Occipital lobe (tissue), 2 donors: Measurements from ENCODE around the gene ADRA2B. TPM values are rescaled to one million over a fixed set of nuclear protein-coding genes. Genes with fewer than 3 reads are reported as not detected.

Source experiments
- DNase-seq: peaks from one replicate; lab custom pipeline; 2025; lab: John Stamatoyannopoulos, UW
- total RNA-seq: library from RNA; depleted of rRNA; stranded (reverse); fragments of >200 nt; gene quantifications from one replicate; pipeline ENCODE4 v1.2.3, GENCODE V29; 2014

The ADRA2B gene
- total RNA-seq, 1 donor from 2014 or later: not detected

DNA sequence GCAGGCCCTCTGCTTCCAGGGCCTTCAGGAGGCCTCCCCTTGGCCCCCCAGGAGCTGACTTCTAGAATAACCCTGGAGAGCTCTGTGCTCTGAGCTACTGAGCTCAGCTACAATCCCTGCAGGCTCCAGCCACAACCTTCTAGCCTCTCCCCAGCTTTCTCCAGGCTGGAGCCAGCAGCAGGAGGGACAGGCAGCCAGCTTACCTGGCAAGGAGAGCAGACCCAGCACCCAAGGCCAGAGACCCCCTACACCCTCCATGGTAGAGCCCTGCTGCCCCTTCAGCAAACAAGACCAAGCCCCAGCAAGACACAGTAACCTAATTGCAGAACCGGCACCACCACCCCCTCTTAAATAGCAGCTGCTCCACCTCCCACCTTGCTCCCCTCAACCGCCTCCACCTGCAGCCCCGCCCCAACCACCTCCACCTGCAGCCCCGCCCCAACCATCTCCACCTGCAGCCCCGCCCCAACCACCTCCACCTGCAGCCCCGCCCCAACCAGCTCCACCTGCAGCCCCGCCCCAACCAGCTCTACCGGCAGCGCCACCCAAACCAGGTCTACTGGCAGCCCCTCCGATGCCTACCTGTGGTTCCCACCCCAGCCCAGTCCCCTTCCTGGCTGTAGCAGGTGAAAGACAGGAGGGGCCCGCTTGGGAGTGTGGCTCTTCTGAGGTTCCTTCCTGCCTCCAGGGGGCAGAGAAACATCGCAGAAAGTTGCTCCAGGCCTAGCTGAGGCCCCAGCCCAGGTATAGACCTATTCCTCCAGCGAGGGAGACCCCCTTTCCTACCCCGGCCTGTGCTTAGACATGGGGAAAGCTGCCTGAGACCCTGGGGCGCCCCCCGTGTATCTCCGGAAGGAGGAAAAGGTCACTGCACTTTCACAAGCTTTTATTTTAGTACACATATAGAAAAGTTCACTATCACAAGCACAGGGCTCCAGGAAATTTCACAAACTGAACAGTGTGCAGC, 22.1 kb upstream of the ADRA2B start, which contains the start of gene ASTL:
Gene ASTL (minus strand): TSS at position 324 of the 967 bp plus-strand sequence. CDS start 66 bp downstream, at position 258.
- no peak for DNase-seq

DNA sequence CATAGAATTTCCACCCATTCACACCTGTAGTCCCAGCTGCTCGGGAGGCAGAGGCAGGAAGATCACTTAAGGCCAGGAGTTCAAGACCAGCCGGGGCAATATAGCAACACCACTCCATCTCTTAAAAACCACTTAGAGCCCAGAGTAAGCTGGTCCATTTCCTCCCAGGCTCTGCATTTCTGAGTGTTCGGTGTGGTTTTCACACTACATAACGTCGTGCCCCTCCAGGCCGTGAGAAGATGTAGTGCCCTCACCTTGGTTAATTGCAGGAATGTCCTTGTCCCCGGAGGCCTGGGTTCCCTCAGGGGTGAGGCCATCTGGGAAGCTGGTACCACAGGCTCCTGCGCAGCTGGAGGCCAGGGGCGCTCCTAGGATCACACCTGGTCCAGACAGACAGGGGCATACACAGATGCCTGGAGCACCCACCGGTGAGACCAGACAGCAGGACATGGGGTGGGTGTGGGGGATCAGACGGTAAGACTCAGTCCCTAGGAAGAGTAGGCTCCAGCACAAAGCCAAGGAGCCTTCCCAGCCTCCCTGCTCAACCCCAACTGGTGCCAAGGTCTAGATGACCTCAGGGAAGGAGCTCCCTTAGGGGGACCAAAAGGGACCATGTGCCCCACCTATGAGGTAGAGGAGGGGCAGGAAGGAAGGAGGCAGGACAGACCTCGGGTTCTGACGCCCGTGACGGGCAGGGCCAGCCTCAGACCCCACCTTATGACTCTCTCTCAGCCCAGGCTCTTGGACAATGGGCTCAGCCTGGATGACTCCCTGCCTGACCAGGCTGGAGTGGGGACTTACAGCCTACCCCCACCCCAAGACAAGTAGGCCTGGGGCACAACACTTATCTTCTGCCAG, 21.2 kb upstream of the ADRA2B start:
- no peak for DNase-seq

- DNase-seq: no peak
Observed at GRCh38 chr2:96136129-96136720, 19.9 kb upstream of the ADRA2B start.

GRCh38 chr2:96135621-96136020, 19.2 kb upstream of the ADRA2B start:
- DNase-seq: no peak

GRCh38 chr2:96135171-96135570, 18.8 kb upstream of the ADRA2B start:
- DNase-seq: no peak

GRCh38 chr2:96134421-96134820, 18.1 kb upstream of the ADRA2B start:
- no peak for DNase-seq

DNA sequence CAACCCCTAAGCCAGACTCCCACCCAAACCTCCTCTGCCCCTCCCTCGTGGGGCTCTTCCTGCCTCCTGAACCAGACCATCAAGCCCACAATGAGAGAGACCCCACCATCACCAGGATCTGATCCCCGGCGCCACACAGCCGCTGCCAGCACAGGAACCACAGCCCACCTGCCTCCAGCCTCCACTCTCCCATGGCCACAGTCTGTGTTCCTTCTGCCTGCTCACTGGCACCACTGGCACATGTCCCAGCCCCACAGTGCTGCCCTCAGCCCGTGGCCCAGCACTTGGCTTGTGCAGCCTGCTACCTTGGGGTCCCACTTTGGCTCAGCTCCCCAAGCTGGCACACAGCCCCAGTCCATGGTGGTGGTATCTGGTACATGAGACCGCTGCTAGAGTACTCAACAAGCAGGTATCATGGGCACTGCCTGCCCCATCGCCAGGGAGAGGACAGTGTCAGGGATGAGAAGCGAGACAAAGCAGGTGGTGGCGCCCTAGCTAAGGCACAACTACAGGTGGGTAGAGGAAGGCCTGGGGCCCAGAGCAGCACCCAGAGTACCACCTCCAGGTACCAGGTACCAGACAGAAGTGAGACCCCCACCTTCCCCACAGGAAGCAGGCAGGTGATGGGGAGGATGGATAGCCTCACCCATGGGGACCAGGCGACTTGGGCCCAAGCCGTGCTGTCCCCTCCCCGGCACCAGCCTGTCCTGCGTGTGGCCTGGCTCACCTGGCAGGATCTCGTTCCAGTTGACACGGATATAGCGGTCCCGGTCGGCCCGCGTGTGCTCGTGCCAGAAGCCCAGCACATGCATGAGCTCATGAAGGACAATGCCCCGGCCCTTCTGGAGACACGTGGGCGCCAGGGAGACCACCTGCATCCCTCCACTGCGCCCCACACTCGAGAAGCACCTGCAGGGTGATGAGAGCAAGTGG, 15.7 kb upstream of the ADRA2B start:
- no peak for DNase-seq

DNA sequence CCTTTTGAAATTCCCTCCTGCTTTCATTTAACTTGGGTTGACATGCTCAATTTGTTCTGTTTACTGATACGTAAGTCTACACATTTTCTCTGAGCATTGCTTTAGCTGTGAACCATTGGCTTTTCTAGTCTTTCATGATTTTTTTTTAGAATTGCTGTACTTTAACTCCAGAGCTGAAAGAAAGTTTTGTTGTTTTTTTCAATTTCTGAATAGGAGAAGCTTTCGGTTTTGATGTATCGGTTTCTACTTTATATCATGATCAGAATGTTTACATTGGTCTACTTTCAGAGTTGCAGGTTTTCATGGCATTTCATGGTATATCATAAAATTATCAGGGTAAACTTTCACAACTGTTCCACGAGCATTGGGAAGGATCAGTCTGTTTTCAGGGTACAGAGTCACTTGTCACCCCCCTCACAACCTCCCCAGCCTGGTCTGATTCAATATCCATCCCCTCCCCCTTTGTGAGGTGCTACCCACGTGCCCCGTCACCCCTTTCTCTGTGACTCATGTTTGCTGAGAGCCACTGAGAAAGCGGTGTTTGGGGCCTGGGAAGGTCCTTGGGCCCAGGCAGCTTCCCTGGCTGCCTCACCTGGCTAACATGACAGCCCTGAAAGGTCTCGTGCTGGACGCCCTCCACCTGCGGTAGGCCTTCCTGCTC, 14.9 kb upstream of the ADRA2B start:
- no peak for DNase-seq

DNA sequence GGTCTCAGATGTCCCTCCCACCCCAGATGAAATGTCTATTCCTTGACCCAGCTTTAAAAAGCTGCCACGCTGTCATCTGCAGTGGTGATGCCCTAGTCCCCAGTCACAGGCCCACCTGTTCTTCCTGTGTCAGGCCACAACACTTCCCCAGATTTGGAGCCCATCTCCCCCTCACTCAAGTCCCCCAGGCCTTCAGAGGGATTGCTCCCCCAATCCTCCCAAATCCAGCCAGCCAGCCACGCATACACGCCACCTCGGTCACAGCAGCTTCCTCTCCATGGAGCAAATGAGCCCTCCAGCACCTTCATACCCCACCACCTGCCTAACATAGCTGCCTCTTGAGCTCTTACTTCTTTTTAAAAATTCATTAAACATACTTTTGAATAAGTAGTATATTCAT, 14.1 kb upstream of the ADRA2B start:
- no peak for DNase-seq

- no peak for DNase-seq
Observed at GRCh38 chr2:96129528-96130120, 13.3 kb upstream of the ADRA2B start.

- no peak for DNase-seq
Observed at GRCh38 chr2:96128456-96128855, 12.1 kb upstream of the ADRA2B start.

DNA sequence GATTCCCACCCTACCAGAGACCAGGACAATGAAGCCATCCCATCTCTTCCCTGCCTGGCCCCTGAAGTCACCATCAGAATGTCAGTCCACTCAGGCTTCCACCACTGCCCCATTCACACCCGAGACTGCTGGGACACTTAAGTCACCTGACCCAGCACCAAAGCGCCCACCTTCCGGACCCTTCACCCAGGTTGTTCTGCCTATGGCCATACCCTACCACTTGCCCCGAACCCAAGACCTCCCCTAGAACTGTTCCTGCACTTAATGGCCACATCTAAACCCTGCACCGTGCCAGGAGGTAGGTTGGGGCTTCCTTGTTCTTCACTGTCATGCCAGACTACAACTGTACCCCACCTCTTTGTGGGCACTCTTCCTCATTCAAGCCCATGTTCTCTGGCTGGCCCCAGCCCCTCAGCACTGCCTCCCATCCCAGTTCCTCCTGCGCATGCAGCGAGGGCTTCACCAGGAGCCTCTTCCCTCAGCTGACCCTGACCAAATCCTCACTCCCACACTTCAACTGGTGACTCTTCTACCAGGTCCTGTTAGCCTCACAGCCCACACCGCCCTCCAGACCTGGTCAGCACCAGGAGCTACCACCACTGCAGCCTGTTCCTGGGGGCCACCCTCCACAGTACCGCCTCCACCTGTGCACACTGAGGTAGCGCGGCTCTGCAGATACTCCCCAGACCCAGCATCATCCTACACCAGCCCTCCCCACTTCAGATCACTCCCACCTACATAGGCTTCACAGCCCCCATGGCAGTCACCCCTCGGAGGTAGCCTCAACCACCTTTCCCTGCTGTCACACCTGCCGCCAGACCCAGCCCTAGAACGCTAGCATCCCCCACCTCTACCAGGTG, 8.3 kb upstream of the ADRA2B start:
- DNase-seq: no peak

- no peak for DNase-seq
Observed at GRCh38 chr2:96123936-96124335, 7.6 kb upstream of the ADRA2B start.

DNA sequence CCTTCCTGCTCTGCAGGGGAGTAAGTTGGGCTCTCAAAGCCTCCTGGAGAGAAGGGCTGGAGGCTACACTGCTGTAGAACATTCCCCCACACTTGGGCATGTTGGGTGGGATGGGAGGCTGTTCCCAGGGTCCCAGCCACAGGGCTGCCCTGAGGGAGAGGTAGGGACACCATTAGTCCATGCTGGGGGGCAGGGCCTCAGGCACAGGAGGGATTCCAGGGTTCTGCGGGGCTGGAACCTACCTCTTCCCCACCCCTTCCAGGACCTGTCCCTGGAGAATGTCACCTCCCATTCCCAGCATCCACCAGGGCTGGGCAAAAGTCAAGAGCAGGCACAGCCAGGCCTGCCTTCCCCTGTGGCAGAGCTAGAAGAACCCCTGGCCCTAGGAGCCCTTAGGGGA, 6.9 kb upstream of the ADRA2B start:
- DNase-seq: no peak

GRCh38 chr2:96122391-96122790, 6.0 kb upstream of the ADRA2B start:
- no peak for DNase-seq

DNA sequence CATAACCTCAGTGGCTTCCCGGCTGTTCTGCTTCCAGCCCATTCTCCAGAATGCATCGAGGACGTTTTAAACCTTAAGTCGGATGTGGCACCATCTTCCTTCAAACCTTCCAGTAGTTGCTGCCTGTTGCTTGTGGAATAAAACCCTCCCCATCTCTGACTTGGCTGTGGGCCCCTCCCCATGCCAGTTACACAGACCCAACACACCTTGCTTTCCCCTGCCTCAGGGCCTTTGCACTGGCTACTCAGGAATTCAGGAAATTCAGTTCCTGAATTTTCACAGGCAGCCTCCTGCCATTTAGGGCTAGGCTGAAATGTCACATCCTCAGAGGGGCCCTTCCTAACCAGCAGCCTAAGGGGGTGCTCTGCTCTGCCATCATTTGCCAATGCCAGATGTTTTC, 5.0 kb upstream of the ADRA2B start:
- no peak for DNase-seq

DNA sequence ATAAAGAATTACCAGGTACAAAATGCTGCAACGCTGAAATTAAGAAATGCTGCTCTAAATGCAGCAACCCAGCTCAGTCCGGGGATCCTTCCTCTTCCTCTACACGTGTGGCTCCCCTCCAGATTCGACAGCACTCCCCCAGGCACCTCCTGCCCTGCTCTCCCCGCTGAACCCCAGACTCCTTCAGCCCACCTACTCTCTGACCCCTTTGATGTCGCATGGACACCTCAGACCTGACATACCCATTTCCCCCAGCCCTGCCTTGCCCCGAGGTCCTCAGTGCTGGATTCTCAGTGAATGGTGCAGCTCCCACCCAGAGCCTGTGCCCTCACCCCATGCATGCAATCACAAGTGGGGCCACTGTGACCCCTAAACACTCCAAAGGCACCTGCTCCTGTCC, 4.6 kb upstream of the ADRA2B start:
- DNase-seq: no peak

- DNase-seq: no peak
Observed at GRCh38 chr2:96120091-96120720, 3.8 kb upstream of the ADRA2B start.
